DND-41 (cell line): ENCODE results near the gene SERPINA4.

Source experiments
- EZH2 ChIP-seq: IDR thresholded peaks from 3 replicates; pipeline ENCODE4 v1.6.1; 2012; ENCODE audit warnings: borderline replicate concordance, low read depth, mild to moderate bottlenecking, moderate library complexity, low read length, inconsistent platforms; ENCODE audit not compliant: severe bottlenecking
- TF ChIP-seq, protein P1 (sequence below): IDR thresholded peaks from 2 replicates; pipeline ENCODE4 v1.5.1; 2012; ENCODE audit warnings: borderline replicate concordance, low read length, moderate library complexity, mild to moderate bottlenecking; ENCODE audit not compliant: poor library complexity, severe bottlenecking; ENCODE audit errors: extremely low read depth

DNA sequence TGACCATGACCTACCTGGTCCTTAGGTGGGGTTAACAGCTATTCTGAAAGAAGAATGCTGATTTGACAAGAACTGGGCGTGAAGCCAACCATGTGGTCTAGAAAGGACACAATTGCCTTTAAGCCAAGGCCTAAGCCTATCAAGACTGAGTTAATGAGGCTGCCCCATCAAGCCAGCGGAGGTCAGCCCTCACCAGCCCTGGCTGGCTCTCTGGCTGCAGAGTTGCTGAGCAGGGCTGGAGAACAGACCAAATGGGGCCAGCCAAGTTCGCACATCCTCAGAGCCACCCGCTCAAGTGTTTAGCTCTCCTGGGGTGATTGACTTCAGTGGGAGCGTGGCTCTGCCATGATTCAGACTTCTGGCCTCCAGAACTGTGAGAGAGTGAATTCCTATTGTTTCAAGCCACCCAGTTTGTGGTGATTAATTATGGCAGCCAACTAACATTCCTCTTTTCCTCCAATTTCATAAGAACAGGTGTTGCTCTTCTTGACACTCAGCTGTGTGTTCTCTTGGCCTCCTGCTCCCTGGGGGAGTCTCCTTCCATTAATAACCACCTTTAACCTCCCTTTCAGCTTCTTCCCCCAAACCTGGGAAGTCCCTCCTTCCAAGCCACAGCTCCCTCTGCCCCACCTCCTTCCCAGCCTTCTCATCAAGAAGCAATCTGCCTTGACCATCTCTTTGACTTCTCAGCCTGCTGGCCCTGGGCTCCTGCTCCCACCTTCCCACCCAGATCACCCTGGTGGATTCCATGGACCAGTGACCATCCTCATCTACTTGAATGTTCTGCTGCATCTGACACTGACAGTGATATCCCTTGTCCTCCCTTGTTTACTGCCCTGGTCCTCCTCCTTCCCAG, 14.7 kb downstream of the SERPINA4 start:
- TF ChIP-seq, protein P1, sequence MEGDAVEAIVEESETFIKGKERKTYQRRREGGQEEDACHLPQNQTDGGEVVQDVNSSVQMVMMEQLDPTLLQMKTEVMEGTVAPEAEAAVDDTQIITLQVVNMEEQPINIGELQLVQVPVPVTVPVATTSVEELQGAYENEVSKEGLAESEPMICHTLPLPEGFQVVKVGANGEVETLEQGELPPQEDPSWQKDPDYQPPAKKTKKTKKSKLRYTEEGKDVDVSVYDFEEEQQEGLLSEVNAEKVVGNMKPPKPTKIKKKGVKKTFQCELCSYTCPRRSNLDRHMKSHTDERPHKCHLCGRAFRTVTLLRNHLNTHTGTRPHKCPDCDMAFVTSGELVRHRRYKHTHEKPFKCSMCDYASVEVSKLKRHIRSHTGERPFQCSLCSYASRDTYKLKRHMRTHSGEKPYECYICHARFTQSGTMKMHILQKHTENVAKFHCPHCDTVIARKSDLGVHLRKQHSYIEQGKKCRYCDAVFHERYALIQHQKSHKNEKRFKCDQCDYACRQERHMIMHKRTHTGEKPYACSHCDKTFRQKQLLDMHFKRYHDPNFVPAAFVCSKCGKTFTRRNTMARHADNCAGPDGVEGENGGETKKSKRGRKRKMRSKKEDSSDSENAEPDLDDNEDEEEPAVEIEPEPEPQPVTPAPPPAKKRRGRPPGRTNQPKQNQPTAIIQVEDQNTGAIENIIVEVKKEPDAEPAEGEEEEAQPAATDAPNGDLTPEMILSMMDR = no peak
- no peak for TF ChIP-seq EZH2
